Chondrocyte (in vitro differentiated cells): ENCODE data around the gene PRELP. TPM values are rescaled to one million over a fixed set of nuclear protein-coding genes. Genes with fewer than 3 reads are reported as not detected.

Source experiments
- DNase-seq: peaks from one replicate; pipeline ENCODE4 v3.0.0; 2021; ENCODE audit warnings: mixed read lengths, low spot score
- H3K27ac Mint-ChIP-seq: one replicate; pipeline ENCODE4 v1.8.0; 2021; ENCODE audit warnings: mild to moderate bottlenecking, moderate library complexity, mixed read lengths; ENCODE audit not compliant: unreplicated experiment
- H3K27me3 Mint-ChIP-seq: 2 replicates; pipeline ENCODE4 v1.8.0; 2021; ENCODE audit warnings: low read depth, mixed read lengths
- H3K36me3 Mint-ChIP-seq: 2 replicates; pipeline ENCODE4 v1.8.0; 2021; ENCODE audit warnings: low read depth, mixed read lengths
- H3K4me1 Mint-ChIP-seq: 2 replicates; pipeline ENCODE4 v1.8.0; 2021; ENCODE audit warnings: low read depth, mild to moderate bottlenecking, mixed read lengths
- H3K4me3 Mint-ChIP-seq: one replicate; pipeline ENCODE4 v1.8.0; 2021; ENCODE audit warnings: mild to moderate bottlenecking, moderate library complexity, mixed read lengths; ENCODE audit not compliant: unreplicated experiment
- H3K9me3 Mint-ChIP-seq: 2 replicates; pipeline ENCODE4 v1.8.0; 2021; ENCODE audit warnings: low read depth, mixed read lengths
- CTCF ChIP-seq: fragments of 200-600 bp; sonication (generic); IDR thresholded peaks from 2 replicates; pipeline ENCODE4 v1.5.0; 2021; ENCODE audit warnings: antibody characterized with exemption, mild to moderate bottlenecking, moderate library complexity
- total RNA-seq: library from RNA; stranded (reverse); gene quantifications from 3 replicates; pipeline ENCODE4 v1.2.1, GENCODE V29; 2021

PRELP gene
- total RNA-seq, 1 donor from 2014 or later = 33.7 TPM

- no peak for DNase-seq
- TF ChIP-seq CTCF = no peak
- H3K4me1 Mint-ChIP-seq = peaks cover 46% of the 10 kb centered on the region
- H3K9me3 Mint-ChIP-seq = peaks cover 2% of the 10 kb centered on the region
- H3K27ac Mint-ChIP-seq = no peak overlapping the region
- no peaks in the 10 kb centered on the region for H3K36me3 Mint-ChIP-seq
- H3K4me3 Mint-ChIP-seq = no peak overlapping the region
- H3K27me3 Mint-ChIP-seq = no peaks in the 10 kb centered on the region
Measured at GRCh38 chr1:203461717-203462116, 13.9 kb upstream of the PRELP start.

- Mint-ChIP-seq H3K4me3 (no peak overlapping the region), H3K4me1 (peaks cover 50% of the 10 kb centered on the region), H3K36me3 (no peaks in the 10 kb centered on the region), H3K27me3 (no peaks in the 10 kb centered on the region), H3K9me3 (peaks cover 2% of the 10 kb centered on the region), H3K27ac (no peak overlapping the region)
- TF ChIP-seq CTCF = no peak
- DNase-seq = no peak
Measured at GRCh38 chr1:203462143-203462542, 13.5 kb upstream of the PRELP start.

DNA sequence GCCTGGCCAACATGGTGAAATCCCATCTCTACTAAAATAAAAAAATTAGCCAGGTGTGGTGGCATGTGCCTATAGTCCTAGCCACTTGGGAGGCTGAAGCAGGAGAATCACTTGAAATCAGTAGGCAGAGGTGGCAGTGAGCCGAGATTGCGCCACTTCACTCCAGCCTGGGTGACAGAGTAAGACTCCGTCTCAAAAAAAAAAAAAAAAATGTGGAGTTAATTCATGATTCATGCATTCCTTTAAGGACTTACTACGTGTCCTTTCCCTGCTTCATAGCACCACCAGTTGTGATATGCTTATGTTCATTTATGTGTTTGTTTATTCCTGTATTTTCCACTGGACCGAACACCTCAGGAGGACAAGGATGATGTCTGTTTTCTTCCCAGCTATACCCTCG, 12.7 kb upstream of the PRELP start:
- Mint-ChIP-seq H3K27ac (peak overlapping the region; percentile 96), H3K4me1 (peaks cover 58% of the 10 kb centered on the region), H3K27me3 (no peaks in the 10 kb centered on the region), H3K4me3 (no peak overlapping the region), H3K9me3 (peaks cover 2% of the 10 kb centered on the region), H3K36me3 (no peaks in the 10 kb centered on the region)
- DNase-seq = no peak
- TF ChIP-seq CTCF = no peak

DNA sequence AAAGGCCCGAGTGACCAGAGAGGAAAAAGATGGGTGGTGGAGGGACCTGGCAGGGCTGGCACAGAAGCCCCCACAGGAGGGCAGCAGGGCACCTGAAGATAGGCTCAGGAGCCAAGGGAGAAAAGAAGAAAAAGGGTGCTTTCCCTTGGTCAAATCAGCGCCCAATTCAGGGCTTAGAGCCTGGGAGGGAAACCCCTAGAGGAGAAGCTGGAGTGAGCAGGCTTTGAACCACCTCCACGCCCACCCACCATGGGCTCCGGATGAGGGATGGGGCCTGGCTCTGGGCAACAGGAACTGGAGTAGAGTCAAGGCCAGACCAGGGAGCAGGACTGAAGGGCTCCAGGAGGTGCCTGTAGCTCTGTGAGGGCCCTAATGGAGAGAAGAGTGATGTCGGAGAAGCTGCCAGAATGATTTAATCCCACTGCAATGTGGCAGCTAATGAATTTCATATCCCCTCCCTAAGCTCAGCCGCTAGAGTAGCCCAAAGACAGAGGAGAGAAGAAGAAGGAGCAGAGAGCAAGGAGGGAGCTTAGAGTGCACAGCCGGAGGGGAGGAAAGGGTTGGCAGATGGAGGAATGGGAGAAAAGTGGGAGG, 12.0 kb upstream of the PRELP start:
- H3K27me3 Mint-ChIP-seq = no peaks in the 10 kb centered on the region
- DNase-seq = no peak
- no peaks in the 10 kb centered on the region for H3K36me3 Mint-ChIP-seq
- H3K4me3 Mint-ChIP-seq = peak overlapping the region; percentile 18
- H3K27ac Mint-ChIP-seq = peak overlapping the region; percentile 96
- H3K9me3 Mint-ChIP-seq = no peaks in the 10 kb centered on the region
- peak; percentile 44 for TF ChIP-seq CTCF
- H3K4me1 Mint-ChIP-seq = peaks cover 62% of the 10 kb centered on the region

DNA sequence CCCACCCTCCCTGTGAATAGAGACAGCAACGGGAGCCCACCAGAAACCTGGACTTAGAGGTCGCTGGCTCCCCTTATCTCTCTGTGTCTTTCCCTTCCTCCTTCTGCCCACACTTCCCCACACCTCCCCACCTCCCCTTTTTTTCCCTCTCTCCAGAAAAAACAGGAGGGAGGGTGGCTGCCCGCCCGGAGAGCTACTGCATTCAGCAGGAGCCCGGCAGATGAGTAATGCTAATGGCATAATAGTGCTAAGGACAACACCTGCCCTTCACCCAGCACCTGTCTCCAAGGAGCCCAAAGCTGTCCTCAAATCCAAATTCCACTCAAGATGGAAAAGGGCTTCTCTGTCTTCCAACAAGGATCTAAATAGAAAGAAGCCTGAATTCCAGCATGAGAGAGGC, 11.4 kb upstream of the PRELP start:
- H3K4me1 Mint-ChIP-seq = peaks cover 63% of the 10 kb centered on the region
- no peaks in the 10 kb centered on the region for H3K36me3 Mint-ChIP-seq
- H3K27me3 Mint-ChIP-seq = no peaks in the 10 kb centered on the region
- H3K9me3 Mint-ChIP-seq = no peaks in the 10 kb centered on the region
- no peak for DNase-seq
- no peak for TF ChIP-seq CTCF
- H3K27ac Mint-ChIP-seq = peak overlapping the region; percentile 96
- no peak overlapping the region for H3K4me3 Mint-ChIP-seq
